Dermis microvascular lymphatic vessel endothelial cell (primary cell): Measurements from ENCODE around the gene ALDH16A1. TPM values are rescaled to one million over a fixed set of nuclear protein-coding genes. Genes with fewer than 3 reads are reported as not detected.

Source experiments
- DNase-seq, 2 donors: peaks; one replicate each; pipeline versions ENCODE4 v3.0.0 to v3.0.0-alpha.2; 2010; ENCODE audit warnings: low read depth in 2 of 2
- total RNA-seq: library from RNA; depleted of rRNA; stranded (reverse); fragments of >200 nt; gene quantifications from 2 replicates; pipeline ENCODE4 v1.2.1, GENCODE V29; 2014

The ALDH16A1 gene
- total RNA-seq, 1 donor from 2014 or later, result 41.3 TPM

- DNase-seq, result peak; percentile 22 to 47
These were observed 35.2 kb downstream of the ALDH16A1 start for GRCh38 chr19:49488046-49488862.

GRCh38 chr19:49488863-49489537 lies 36.0 kb downstream of the ALDH16A1 start:
- DNase-seq, result no peak

GRCh38 chr19:49489601-49490167 lies 36.7 kb downstream of the ALDH16A1 start:
- no peak for DNase-seq

GRCh38 chr19:49490287-49491029 lies 37.4 kb downstream of the ALDH16A1 start:
- no peak for DNase-seq

- no peak for DNase-seq
These were observed 38.2 kb downstream of the ALDH16A1 start for GRCh38 chr19:49491030-49491803.

- no peak for DNase-seq
These were observed 39.0 kb downstream of the ALDH16A1 start for GRCh38 chr19:49491804-49492572.

GRCh38 chr19:49492573-49493405 lies 39.8 kb downstream of the ALDH16A1 start:
- no peak for DNase-seq

GRCh38 chr19:49496574-49497008 lies 43.6 kb downstream of the ALDH16A1 start:
- DNase-seq, result no peak

- peak in 1 of 2 donors; percentile 53 for DNase-seq
These were observed 44.2 kb downstream of the ALDH16A1 start for GRCh38 chr19:49497047-49497788.

GRCh38 chr19:49497789-49498103 lies 44.7 kb downstream of the ALDH16A1 start:
- no peak for DNase-seq

- DNase-seq, result no peak
These were observed 45.5 kb downstream of the ALDH16A1 start for GRCh38 chr19:49498475-49498874.

- DNase-seq, result no peak
These were observed 46.1 kb downstream of the ALDH16A1 start for GRCh38 chr19:49499030-49499670.

GRCh38 chr19:49502866-49503581 lies 50.0 kb downstream of the ALDH16A1 start:
- DNase-seq, result peak; percentile 67 to 81

GRCh38 chr19:49503582-49503962 lies 50.5 kb downstream of the ALDH16A1 start:
- DNase-seq, result no peak

GRCh38 chr19:49506575-49507105 lies 53.6 kb downstream of the ALDH16A1 start:
- peak; percentile 46 to 69 for DNase-seq

GRCh38 chr19:49507803-49508494 lies 54.9 kb downstream of the ALDH16A1 start:
- DNase-seq, result no peak
